IMR-90 (cell line): ENCODE measurements around the gene RPS6KA2. TPM values are rescaled to one million over a fixed set of nuclear protein-coding genes. Genes with fewer than 3 reads are reported as not detected.

Source experiments
- ATAC-seq: fragments of 200-7000 bp; cut with Tn5 transposase; 2 replicates; pipeline ENCODE4 v1.9.1; 2020; ENCODE audit warnings: low read depth, mild to moderate bottlenecking, moderate library complexity
- BruUV-seq: library from RNA; stranded (reverse); fragments of 400-500 nt; replicated peaks from 2 replicates; lab custom pipeline; 2021; lab: Mats Ljungman, UMichigan
- CTCF ChIA-PET: fragments of 300-600 bp; formaldehyde crosslinking; extraction: SDS; loops from one replicate; lab custom pipeline; 2021; ENCODE audit warnings: antibody characterized with exemption; lab: Yijun Ruan, JAX
- POLR2A ChIA-PET: fragments of 300-600 bp; sonication (Branson Sonifier 250); formaldehyde crosslinking; loops from one replicate; lab custom pipeline; 2022; ENCODE audit warnings: antibody characterized with exemption; ENCODE audit not compliant: unreplicated experiment; lab: Charles Lee
- DNase-seq: peaks from one replicate; pipeline ENCODE4 v3.0.0; 2013
- H2AFZ ChIP-seq: replicated peaks from 2 replicates; pipeline ENCODE3; 2013; ENCODE audit warnings: low read length, mild to moderate bottlenecking; ENCODE audit not compliant: poor library complexity
- H2AK5ac ChIP-seq: 2 replicates; pipeline ENCODE4 v1.6.1; 2013; ENCODE audit warnings: low read depth, low read length, inconsistent platforms
- H2AK9ac ChIP-seq: replicated peaks from 2 replicates; pipeline ENCODE3; 2013; ENCODE audit warnings: mild to moderate bottlenecking, low read depth, low read length, moderate library complexity; ENCODE audit not compliant: poor library complexity
- H2BK120ac ChIP-seq: 2 replicates; pipeline ENCODE4 v1.6.1; 2013; ENCODE audit warnings: low read depth, low read length, inconsistent platforms
- H2BK15ac ChIP-seq: 3 replicates; pipeline ENCODE4 v1.6.1; 2013; ENCODE audit warnings: low read depth, low read length, inconsistent platforms
- H2BK20ac ChIP-seq: 2 replicates; pipeline ENCODE4 v1.6.1; 2013; ENCODE audit warnings: low read depth, mild to moderate bottlenecking, inconsistent platforms, low read length, moderate library complexity
- H2BK5ac ChIP-seq: 2 replicates; pipeline ENCODE4 v1.6.1; 2013; ENCODE audit warnings: mild to moderate bottlenecking, low read depth, low read length, inconsistent platforms; ENCODE audit not compliant: poor library complexity, severe bottlenecking
- H3K14ac ChIP-seq: replicated peaks from 2 replicates; pipeline ENCODE4 v1.6.1; 2013; ENCODE audit warnings: low read depth, low read length, inconsistent platforms
- H3K18ac ChIP-seq: 2 replicates; pipeline ENCODE4 v1.6.1; 2013; ENCODE audit warnings: low read depth, low read length, control low read depth
- H3K23ac ChIP-seq: 2 replicates; pipeline ENCODE4 v1.6.1; 2013; ENCODE audit warnings: low read depth, low read length, inconsistent platforms
- H3K27ac ChIP-seq: 2 replicates; pipeline ENCODE4 v1.5.1; 2013; ENCODE audit warnings: mild to moderate bottlenecking, control low read depth, low read length; ENCODE audit not compliant: insufficient read depth
- H3K27me3 ChIP-seq: 2 replicates; pipeline ENCODE4 v1.6.1; 2013; ENCODE audit warnings: low read length; ENCODE audit not compliant: control insufficient read depth, insufficient read depth
- H3K36me3 ChIP-seq: 2 replicates; pipeline ENCODE4 v1.6.1; 2013; ENCODE audit warnings: low read length, mixed read lengths; ENCODE audit not compliant: control insufficient read depth, insufficient read depth
- H3K4ac ChIP-seq: 2 replicates; pipeline ENCODE4 v1.6.1; 2013; ENCODE audit warnings: low read depth, low read length, inconsistent platforms
- H3K4me1 ChIP-seq: 2 replicates; pipeline ENCODE4 v1.6.1; 2013; ENCODE audit warnings: low read length, mixed read lengths; ENCODE audit not compliant: control insufficient read depth, insufficient read depth
- H3K4me2 ChIP-seq: 2 replicates; pipeline ENCODE4 v1.6.1; 2013; ENCODE audit warnings: low read depth, mild to moderate bottlenecking, control low read depth, low read length, moderate library complexity
- H3K4me3 ChIP-seq: 2 replicates; pipeline ENCODE4 v1.5.1; 2013; ENCODE audit warnings: low read depth, mild to moderate bottlenecking, control low read depth, low read length, moderate library complexity; ENCODE audit not compliant: insufficient read depth
- H3K56ac ChIP-seq: 2 replicates; pipeline ENCODE4 v1.6.1; 2013; ENCODE audit warnings: low read length, inconsistent platforms; ENCODE audit not compliant: insufficient read depth; ENCODE audit errors: extremely low read depth
- H3K79me1 ChIP-seq, 2 experiments: 2 replicates each; pipeline ENCODE4 v1.6.1; 2013; ENCODE audit warnings: low read length in 2 of 2, inconsistent platforms in 1 of 2, low read depth in 1 of 2
- H3K9ac ChIP-seq: 2 replicates; pipeline ENCODE4 v1.6.1; 2013; ENCODE audit warnings: low read depth, low read length, control low read depth
- H3K9me1 ChIP-seq: 2 replicates; pipeline ENCODE4 v1.6.1; 2013; ENCODE audit warnings: low read length, inconsistent platforms; ENCODE audit not compliant: insufficient read depth
- H3K9me3 ChIP-seq: 2 replicates; pipeline ENCODE4 v1.6.1; 2013; ENCODE audit warnings: low read length; ENCODE audit not compliant: control insufficient read depth, insufficient read depth
- H4K20me1 ChIP-seq: 2 replicates; pipeline ENCODE4 v1.6.1; 2013; ENCODE audit warnings: low read length, inconsistent platforms; ENCODE audit not compliant: insufficient read depth
- H4K5ac ChIP-seq: 2 replicates; pipeline ENCODE4 v1.6.1; 2013; ENCODE audit warnings: mild to moderate bottlenecking, low read depth, low read length, control low read depth
- H4K8ac ChIP-seq, 2 experiments: 2 replicates each; pipeline ENCODE4 v1.6.1; 2013; ENCODE audit warnings: low read depth in 2 of 2, low read length in 2 of 2, control low read depth in 1 of 2, inconsistent platforms in 1 of 2
- H4K91ac ChIP-seq: 2 replicates; pipeline ENCODE4 v1.6.1; 2013; ENCODE audit warnings: low read depth, low read length, inconsistent platforms; ENCODE audit not compliant: insufficient read depth
- BHLHE40 ChIP-seq: fragments of 150-350 bp; IDR thresholded peaks from 2 replicates; pipeline ENCODE4 v1.6.1; 2016; ENCODE audit warnings: mild to moderate bottlenecking, low read depth, low read length
- CEBPB ChIP-seq: IDR thresholded peaks from 2 replicates; pipeline ENCODE4 v1.6.1; 2012; ENCODE audit warnings: low read depth, low read length, improper control_type of control experiment
- CHD1 ChIP-seq: IDR thresholded peaks from 2 replicates; pipeline ENCODE4 v1.6.1; 2012; ENCODE audit warnings: low read depth, low read length, improper control_type of control experiment
- FOS ChIP-seq: fragments of 150-350 bp; IDR thresholded peaks from 2 replicates; pipeline ENCODE4 v1.6.1; 2016; ENCODE audit warnings: low read depth, low read length
- MAFK ChIP-seq: IDR thresholded peaks from 2 replicates; pipeline ENCODE4 v1.6.1; 2012; ENCODE audit warnings: low read depth, low read length, improper control_type of control experiment
- MAZ ChIP-seq: IDR thresholded peaks from 2 replicates; pipeline ENCODE4 v1.6.1; 2012; ENCODE audit warnings: low read depth, mild to moderate bottlenecking, low read length, improper control_type of control experiment, moderate library complexity, borderline replicate concordance
- MXI1 ChIP-seq: IDR thresholded peaks from 2 replicates; pipeline ENCODE4 v1.6.1; 2012; ENCODE audit warnings: low read depth, mild to moderate bottlenecking, low read length, moderate library complexity, borderline replicate concordance
- NFE2L2 ChIP-seq: fragments of 150-350 bp; IDR thresholded peaks from 2 replicates; pipeline ENCODE4 v1.6.1; 2016; ENCODE audit warnings: low read depth, mild to moderate bottlenecking, low read length
- POLR2A ChIP-seq: IDR thresholded peaks from 2 replicates; pipeline ENCODE4 v1.6.1; 2012; ENCODE audit warnings: mild to moderate bottlenecking, low read depth, low read length
- RAD21 ChIP-seq: IDR thresholded peaks from 2 replicates; pipeline ENCODE4 v1.6.1; 2012; ENCODE audit warnings: low read length, improper control_type of control experiment
- RCOR1 ChIP-seq: IDR thresholded peaks from 2 replicates; pipeline ENCODE4 v1.6.1; 2012; ENCODE audit warnings: mild to moderate bottlenecking, low read length, improper control_type of control experiment; ENCODE audit not compliant: insufficient replicate concordance
- RFX5 ChIP-seq: IDR thresholded peaks from 2 replicates; pipeline ENCODE4 v1.8.0; 2012; ENCODE audit warnings: low read depth, mild to moderate bottlenecking, low read length, moderate library complexity
- SMC3 ChIP-seq: fragments of 150-350 bp; IDR thresholded peaks from 2 replicates; pipeline ENCODE4 v1.6.1; 2016; ENCODE audit warnings: low read depth, mild to moderate bottlenecking, antibody characterized with exemption, low read length, moderate library complexity
- WGBS, 2 experiments: methylation state at CpG; one replicate each; pipeline versions ENCODE4 v1.1.5 to v1.1.7; 2013; ENCODE audit warnings: missing lambda C conversion rate in 2 of 2; ENCODE audit not compliant: insufficient read length in 1 of 2; ENCODE audit errors: extremely low coverage in 2 of 2; 5-methylcytosine and 5-hydroxymethylcytosine counted together
- dilution Hi-C: fragments of 300-500 bp; cut with HindIII; formaldehyde crosslinking; loops from one replicate; pipeline ENCODE4 v1.14.3; 2018; ENCODE audit warnings: low sequenced_read_pairs; ENCODE audit not compliant: unreplicated experiment
- in situ Hi-C: fragments of 300-500 bp; cut with MboI; formaldehyde crosslinking; loops from 3 replicates; pipeline ENCODE4 v1.14.3; 2019; ENCODE audit warnings: low sequenced_read_pairs, inconsistent platforms, mixed read lengths
- intact Hi-C: fragments of 100-400 bp; cut with micrococcal nuclease; formaldehyde crosslinking; loops from 2 replicates; pipeline ENCODE4 v1.10.0; 2022
- polyA plus RNA-seq, 3 experiments: library from polyadenylated mRNA; depleted of rRNA; stranded (reverse); fragments of >200 nt; gene quantifications; 2 replicates each; pipeline ENCODE4 v1.2.3, GENCODE V29; 2012; ENCODE audit warnings: low replicate concordance in 1 of 3
- total RNA-seq: library from RNA; depleted of rRNA; stranded (reverse); fragments of >200 nt; gene quantifications from 2 replicates; pipeline ENCODE4 v1.2.3, GENCODE V29; 2012
- TF ChIP-seq, protein P1 (sequence below): fragments of 150-350 bp; IDR thresholded peaks from 2 replicates; pipeline ENCODE4 v1.6.1; 2016; ENCODE audit warnings: low read depth, mild to moderate bottlenecking, low read length, moderate library complexity, borderline replicate concordance

Gene RPS6KA2
- total and polyA plus RNA-seq, 2 of the 4 experiments (the other 2 are of a cell fraction): 26.9 to 31.3 TPM

DNA sequence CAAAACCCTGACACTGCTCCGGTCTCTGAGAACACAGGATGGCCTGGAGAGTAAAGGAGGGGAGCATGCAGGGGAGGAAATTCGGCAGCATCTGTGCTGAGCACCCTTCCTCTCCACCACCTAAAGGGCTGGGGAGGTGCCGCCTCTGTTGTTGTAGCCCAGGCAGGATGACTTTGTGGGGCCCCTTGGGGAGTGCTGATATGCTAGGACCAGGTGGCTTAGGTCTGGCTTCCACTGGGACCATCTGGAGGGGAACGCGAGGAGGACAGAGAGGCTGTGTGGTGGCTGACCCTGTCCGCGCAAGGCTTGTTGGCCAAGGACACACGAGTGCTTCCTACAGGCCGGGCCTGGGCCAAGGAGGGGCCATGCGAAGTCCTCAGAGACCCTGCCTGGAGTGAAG lies 9.9 kb upstream of the RPS6KA2 start:
- in situ Hi-C loops (loop anchor here (25.0 kb wide), 1 partner anchor 350 kb away; the partner anchor contains the start of gene CEP43), dilution Hi-C loops (no loop called here), intact Hi-C loops (no loop called here)
- Histone ChIP-seq H4K20me1 (no peaks in the 10 kb centered on the region), H4K5ac (no peak overlapping the region), H3K18ac (no peak overlapping the region), H3K4me1 (no peaks in the 10 kb centered on the region), H3K9me3 (no peaks in the 10 kb centered on the region), H3K4me2 (no peak overlapping the region), H2BK120ac (no peak overlapping the region), H3K9ac (no peak overlapping the region), H3K14ac (no peak overlapping the region), H2BK15ac (no peak overlapping the region), H2AFZ (no peak overlapping the region), H3K4me3 (no peak overlapping the region), H4K8ac (no peak overlapping the region), H3K9me1 (no peaks in the 10 kb centered on the region; the same call in 1 of the 2 replicates), H3K27ac (no peak overlapping the region), H2BK5ac (no peak overlapping the region), H3K23ac (no peak overlapping the region), H3K79me1 (no peaks in the 10 kb centered on the region), H3K56ac (no peak overlapping the region), H4K91ac (no peak overlapping the region), H2BK20ac (no peak overlapping the region), H3K36me3 (no peaks in the 10 kb centered on the region), H2AK5ac (no peak overlapping the region), H2AK9ac (no peak overlapping the region), H3K27me3 (peaks cover 11% of the 10 kb centered on the region; the same call in 1 of the 2 replicates), H3K4ac (no peak overlapping the region)
- TF ChIP-seq, protein P1, sequence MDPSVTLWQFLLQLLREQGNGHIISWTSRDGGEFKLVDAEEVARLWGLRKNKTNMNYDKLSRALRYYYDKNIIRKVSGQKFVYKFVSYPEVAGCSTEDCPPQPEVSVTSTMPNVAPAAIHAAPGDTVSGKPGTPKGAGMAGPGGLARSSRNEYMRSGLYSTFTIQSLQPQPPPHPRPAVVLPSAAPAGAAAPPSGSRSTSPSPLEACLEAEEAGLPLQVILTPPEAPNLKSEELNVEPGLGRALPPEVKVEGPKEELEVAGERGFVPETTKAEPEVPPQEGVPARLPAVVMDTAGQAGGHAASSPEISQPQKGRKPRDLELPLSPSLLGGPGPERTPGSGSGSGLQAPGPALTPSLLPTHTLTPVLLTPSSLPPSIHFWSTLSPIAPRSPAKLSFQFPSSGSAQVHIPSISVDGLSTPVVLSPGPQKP: no peak
- no peak for TF ChIP-seq CEBPB
- TF ChIP-seq MAZ: no peak
- TF ChIP-seq SMC3: no peak
- TF ChIP-seq MXI1: no peak
- TF ChIP-seq RFX5: no peak
- TF ChIP-seq RCOR1: no peak
- TF ChIP-seq RAD21: no peak
- no peak for TF ChIP-seq MAFK
- TF ChIP-seq FOS: no peak
- no peak for TF ChIP-seq POLR2A
- TF ChIP-seq NFE2L2: no peak
- no peak for TF ChIP-seq CHD1
- no peak for TF ChIP-seq BHLHE40
- WGBS, 2 experiments: 92% methylated on average over 4 of the region's 10 CpGs; no CpG with 5 or more reads in 1 of the 2 experiments
- ChIA-PET POLR2A (no interaction called here), CTCF (no interaction called here)
- DNase-seq (no peak), ATAC-seq (no peak)
- no TSS peak for BruUV-seq
